ENCODE data around the gene ZNF74. TPM values are rescaled to one million over a fixed set of nuclear protein-coding genes. Genes with fewer than 3 reads are reported as not detected.
"Not testable (repeated sequence)": the region's sequence is repeated elsewhere in the genome, so short reads cannot be mapped to it uniquely, and the experiment has no call there.

Gene ZNF74
- total RNA-seq, 1 experiment from 2014 or later = 34.3 TPM

DNA sequence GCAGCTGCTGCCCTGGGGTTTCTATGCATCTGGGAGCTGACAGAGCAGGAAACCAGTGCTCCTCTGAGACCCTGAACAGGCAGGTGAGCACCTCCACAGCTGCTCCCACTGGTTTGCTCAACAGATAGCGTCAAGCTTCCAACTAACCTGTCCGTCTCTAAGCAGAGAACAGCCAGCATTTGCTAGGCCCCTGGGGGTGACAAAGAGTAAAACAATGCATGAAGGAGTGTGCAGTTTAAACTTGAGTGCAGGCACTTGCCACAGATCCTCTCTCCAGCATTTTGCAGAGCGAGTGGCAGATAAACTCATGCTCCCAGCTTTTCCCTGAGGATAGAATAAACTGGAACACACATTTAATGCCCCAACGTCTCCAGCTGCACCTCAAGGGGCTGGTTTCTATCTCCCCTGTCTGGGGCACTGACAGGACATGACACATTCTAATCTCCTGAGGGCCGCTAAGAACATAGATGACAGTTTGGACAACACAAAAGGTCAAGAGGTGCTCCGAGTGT is 20.7 kb upstream of the ZNF74 start:
- not testable (repeated sequence) for H3K36me3 Mint-ChIP-seq (ENCODE audit: insufficient read depth in 1 of 3, low read depth in 3 of 3)
- peaks cover 52% of the 10 kb centered on the region for H3K27me3 Mint-ChIP-seq (ENCODE audit: low read depth)

DNA sequence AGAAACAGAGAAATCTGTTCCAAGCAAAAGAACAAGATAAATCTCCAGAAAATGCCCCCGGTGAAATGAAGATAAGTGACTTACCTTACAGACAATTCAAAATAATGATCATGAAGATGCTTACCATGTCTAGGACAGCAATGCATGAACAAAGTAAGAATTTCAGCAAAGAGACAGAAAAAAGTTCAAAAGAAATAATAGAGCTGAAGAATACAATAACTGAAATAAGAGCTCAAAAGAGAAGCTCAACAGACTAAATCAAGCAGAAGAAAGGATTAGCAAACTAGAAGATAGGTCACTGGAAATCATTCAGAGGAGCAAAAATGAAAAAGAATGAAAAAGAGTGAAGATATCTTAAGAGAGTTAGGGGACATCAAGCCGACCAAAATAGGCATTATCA is 19.8 kb upstream of the ZNF74 start:
- H3K27ac ChIP-seq (ENCODE audit: insufficient read length, low read depth, low read length); H3K56ac ChIP-seq (ENCODE audit: insufficient read length, low read depth, low read length); H3K27me3 ChIP-seq (ENCODE audit: insufficient read depth, low read length); H3K14ac ChIP-seq (ENCODE audit: insufficient read depth, low read length); H2BK5ac ChIP-seq (ENCODE audit: insufficient read length, low read length); H2AK5ac ChIP-seq (ENCODE audit: insufficient read length, low read length); H4K20me1 ChIP-seq (ENCODE audit: control insufficient read depth, insufficient read depth, insufficient read length); H3K9me3 ChIP-seq (ENCODE audit: control insufficient read depth, low read depth, low read length); H2AFZ ChIP-seq (ENCODE audit: low read length); H3K4ac ChIP-seq (ENCODE audit: low read depth, low read length); H3K9ac ChIP-seq (ENCODE audit: extremely low read depth, insufficient read length, low read length); H3K79me1 ChIP-seq (ENCODE audit: insufficient read depth, low read depth, low read length, poor library complexity, severe bottlenecking); H4K8ac ChIP-seq (replicated peaks; ENCODE audit: insufficient read length, low read depth, low read length); H4K5ac ChIP-seq (ENCODE audit: insufficient read length, low read depth, low read length); H2BK20ac ChIP-seq (ENCODE audit: low read depth, low read length, poor library complexity, severe bottlenecking); H2BK15ac ChIP-seq (ENCODE audit: low read depth, low read length); DNase-seq; H4K91ac ChIP-seq (ENCODE audit: insufficient read length, low read depth, low read length); H3T11ph ChIP-seq (ENCODE audit: low read length); H3K4me2 ChIP-seq (ENCODE audit: insufficient read depth, insufficient read length, low read length); H3K27ac Mint-ChIP-seq; H3K9me3 Mint-ChIP-seq; H3K23me2 ChIP-seq (ENCODE audit: insufficient read length, low read depth, low read length, poor library complexity, severe bottlenecking); H3K4me1 ChIP-seq (ENCODE audit: insufficient read depth, low read length); H3K4me3 Mint-ChIP-seq; H2BK12ac ChIP-seq (ENCODE audit: insufficient read length, low read depth, low read length); H3K23ac ChIP-seq (ENCODE audit: insufficient read length, low read depth, low read length); H3K18ac ChIP-seq (ENCODE audit: insufficient read length, low read depth, low read length); H3K79me2 ChIP-seq (ENCODE audit: insufficient read depth, low read length); H2BK120ac ChIP-seq (ENCODE audit: low read depth, low read length, poor library complexity, severe bottlenecking); H3K36me3 Mint-ChIP-seq (ENCODE audit: insufficient read depth in 1 of 3, low read depth in 3 of 3): not testable (repeated sequence)
- Mint-ChIP-seq H3K27me3 (ENCODE audit: low read depth) (peaks cover 43% of the 10 kb centered on the region), H3K4me1 (peaks cover 13 to 17% of the 10 kb centered on the region in 2 experiments)
- no CpG with 5 or more reads among the region's 2 CpGs for WGBS (ENCODE audit: extremely low coverage, insufficient read length, low lambda C conversion rate)

More for the DNA sequence above, 20.7 kb upstream of the ZNF74 start:
- H3K9me3 ChIP-seq (ENCODE audit: control insufficient read depth, low read depth, low read length); H3T11ph ChIP-seq (ENCODE audit: low read length); H2BK120ac ChIP-seq (ENCODE audit: low read depth, low read length, poor library complexity, severe bottlenecking); H3K4me2 ChIP-seq (ENCODE audit: insufficient read depth, insufficient read length, low read length); H3K9me3 Mint-ChIP-seq; H2BK5ac ChIP-seq (ENCODE audit: insufficient read length, low read length); H4K5ac ChIP-seq (ENCODE audit: insufficient read length, low read depth, low read length); H3K4me1 ChIP-seq (ENCODE audit: insufficient read depth, low read length); H3K23ac ChIP-seq (ENCODE audit: insufficient read length, low read depth, low read length); H2BK20ac ChIP-seq (ENCODE audit: low read depth, low read length, poor library complexity, severe bottlenecking); H4K91ac ChIP-seq (ENCODE audit: insufficient read length, low read depth, low read length); H2AK5ac ChIP-seq (ENCODE audit: insufficient read length, low read length); H3K79me2 ChIP-seq (ENCODE audit: insufficient read depth, low read length); H3K79me1 ChIP-seq (ENCODE audit: insufficient read depth, low read depth, low read length, poor library complexity, severe bottlenecking); H3K27ac Mint-ChIP-seq; H4K8ac ChIP-seq (replicated peaks; ENCODE audit: insufficient read length, low read depth, low read length); H3K56ac ChIP-seq (ENCODE audit: insufficient read length, low read depth, low read length); H3K27ac ChIP-seq (ENCODE audit: insufficient read length, low read depth, low read length); H2BK15ac ChIP-seq (ENCODE audit: low read depth, low read length); H3K27me3 ChIP-seq (ENCODE audit: insufficient read depth, low read length); H3K9ac ChIP-seq (ENCODE audit: extremely low read depth, insufficient read length, low read length); H3K23me2 ChIP-seq (ENCODE audit: insufficient read length, low read depth, low read length, poor library complexity, severe bottlenecking); H3K4ac ChIP-seq (ENCODE audit: low read depth, low read length); H3K18ac ChIP-seq (ENCODE audit: insufficient read length, low read depth, low read length); H2AFZ ChIP-seq (ENCODE audit: low read length); H3K14ac ChIP-seq (ENCODE audit: insufficient read depth, low read length); H2BK12ac ChIP-seq (ENCODE audit: insufficient read length, low read depth, low read length); H4K20me1 ChIP-seq (ENCODE audit: control insufficient read depth, insufficient read depth, insufficient read length): not testable (repeated sequence)
- Mint-ChIP-seq H3K4me3 (peak overlapping the region in 1 of 2 experiments; percentile 44; a peak in 2 of 5 replicates), H3K4me1 (peaks cover 13 to 18% of the 10 kb centered on the region in 2 experiments)
- WGBS (ENCODE audit: extremely low coverage, insufficient read length, low lambda C conversion rate) = no CpG with 5 or more reads among the region's 6 CpGs
- peak; percentile 31 for DNase-seq

Measured in H9 (cell line).